ENCODE data around the gene CEP76. TPM values are rescaled to one million over a fixed set of nuclear protein-coding genes. Genes with fewer than 3 reads are reported as not detected.
A peak's percentile ranks its signal among the peaks of the same experiment; 100 is the strongest.

The CEP76 gene
- total RNA-seq, 1 experiment from 2014 or later = 13.5 TPM

DNA sequence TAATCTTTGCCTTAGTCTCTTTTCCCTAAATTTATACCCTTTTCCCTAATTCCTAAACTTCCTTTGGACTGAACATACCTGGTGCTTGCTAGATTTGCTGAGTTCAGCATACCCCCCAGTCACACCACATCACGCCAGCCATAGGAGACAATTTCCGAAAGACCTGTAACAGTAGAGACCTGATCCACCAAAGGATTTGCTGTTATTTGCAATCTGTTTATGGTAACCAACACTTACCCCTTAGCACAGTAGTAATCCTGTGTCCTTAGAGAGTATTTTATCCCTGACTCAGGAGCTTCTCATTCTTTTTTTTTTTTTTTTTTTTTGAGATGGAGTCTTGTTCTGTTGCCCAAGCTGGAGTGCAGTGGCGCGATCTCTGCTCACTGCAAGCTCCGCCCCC lies 8.9 kb upstream of the CEP76 start:
- no TSS peak for BruUV-seq (replicated peaks)
- Histone ChIP-seq H3K27ac (ENCODE audit: low read depth, low read length) (no peak overlapping the region), H3K9me2 (ENCODE audit: insufficient read depth) (no peaks in the 10 kb centered on the region), H3K9me3 (ENCODE audit: control insufficient read depth in 1 of 2, insufficient read depth in 1 of 2, low read depth in 1 of 2, low read length in 2 of 2) (no peaks in the 10 kb centered on the region), H3K4me2 (ENCODE audit: low read length) (no peak overlapping the region), H4K20me1 (ENCODE audit: insufficient read depth) (no peaks in the 10 kb centered on the region), H3K36me3 (ENCODE audit: control insufficient read depth in 1 of 2, insufficient read depth in 2 of 2, low read length in 2 of 2) (peaks cover 30 to 38% of the 10 kb centered on the region in 2 experiments), H3K9ac (ENCODE audit: low read length) (no peak overlapping the region), H3K27me3 (ENCODE audit: insufficient read depth, low read length) (no peaks in the 10 kb centered on the region), H3K4me3 (replicated peaks in 1 of 2; ENCODE audit: low read depth in 1 of 2, low read length in 2 of 2) (no peak overlapping the region), H3K4me1 (ENCODE audit: control insufficient read depth in 1 of 2, insufficient read depth in 2 of 2, low read length in 2 of 2) (no peaks in the 10 kb centered on the region), H3K79me2 (ENCODE audit: insufficient read depth, low read length) (peaks cover 27% of the 10 kb centered on the region), H2AFZ (ENCODE audit: low read depth, low read length, poor library complexity, severe bottlenecking) (no peak overlapping the region)
- TF ChIP-seq SP1 (IDR thresholded peaks at IDR 0.05; ENCODE audit: low read depth) = no peak
- TF ChIP-seq, protein P1, sequence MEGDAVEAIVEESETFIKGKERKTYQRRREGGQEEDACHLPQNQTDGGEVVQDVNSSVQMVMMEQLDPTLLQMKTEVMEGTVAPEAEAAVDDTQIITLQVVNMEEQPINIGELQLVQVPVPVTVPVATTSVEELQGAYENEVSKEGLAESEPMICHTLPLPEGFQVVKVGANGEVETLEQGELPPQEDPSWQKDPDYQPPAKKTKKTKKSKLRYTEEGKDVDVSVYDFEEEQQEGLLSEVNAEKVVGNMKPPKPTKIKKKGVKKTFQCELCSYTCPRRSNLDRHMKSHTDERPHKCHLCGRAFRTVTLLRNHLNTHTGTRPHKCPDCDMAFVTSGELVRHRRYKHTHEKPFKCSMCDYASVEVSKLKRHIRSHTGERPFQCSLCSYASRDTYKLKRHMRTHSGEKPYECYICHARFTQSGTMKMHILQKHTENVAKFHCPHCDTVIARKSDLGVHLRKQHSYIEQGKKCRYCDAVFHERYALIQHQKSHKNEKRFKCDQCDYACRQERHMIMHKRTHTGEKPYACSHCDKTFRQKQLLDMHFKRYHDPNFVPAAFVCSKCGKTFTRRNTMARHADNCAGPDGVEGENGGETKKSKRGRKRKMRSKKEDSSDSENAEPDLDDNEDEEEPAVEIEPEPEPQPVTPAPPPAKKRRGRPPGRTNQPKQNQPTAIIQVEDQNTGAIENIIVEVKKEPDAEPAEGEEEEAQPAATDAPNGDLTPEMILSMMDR (IDR thresholded peaks at IDR 0.05 in 2 of 3, conservative IDR thresholded peaks at IDR 0.05 in 1 of 3; ENCODE audit: borderline replicate concordance in 1 of 3, insufficient read depth in 1 of 3, low read depth in 2 of 3, low read length in 2 of 3) = no peak
- ChIA-PET CTCF (no interaction called here), POLR2A (interaction anchor here (0.6 kb wide), 1 partner anchor 154 kb away, joined by 3 read pairs; no protein-coding TSS in a partner anchor), RAD21 (ENCODE audit: low non-redundant PET in 1 of 2, low total read pairs in 2 of 2, uncharacterized antibody in 2 of 2, unreplicated experiment in 2 of 2) (no interaction called here)
- intact Hi-C loops (cut with micrococcal nuclease) = no loop called here
- no peak for ATAC-seq
- no peak for DNase-seq (ENCODE audit: low read depth, low spot score)

DNA sequence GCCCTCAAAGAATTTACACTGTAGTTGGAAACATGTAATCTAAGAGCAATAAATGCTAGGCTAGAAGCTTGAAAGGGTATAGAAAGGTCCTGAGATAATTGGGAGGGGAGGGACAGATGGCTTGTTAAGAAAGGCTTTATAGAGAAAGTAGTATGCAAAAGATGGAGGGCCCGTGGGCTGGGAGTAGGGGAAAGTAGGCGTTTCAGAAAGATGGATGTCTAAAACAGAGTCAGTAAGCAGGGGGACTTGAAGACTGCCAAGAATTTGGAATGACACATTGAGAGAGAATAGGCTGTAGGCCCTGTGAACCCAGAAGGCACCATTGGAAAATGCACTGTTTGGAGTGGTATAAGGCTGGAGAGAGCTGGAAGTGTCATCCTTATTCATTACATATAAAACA lies 1.1 kb upstream of the CEP76 start:
- CTCF ChIA-PET = no interaction called here
- Histone ChIP-seq H3K4me3 (replicated peaks in 1 of 2; ENCODE audit: low read depth in 1 of 2, low read length in 2 of 2) (peak overlapping the region; percentile 90 to 98), H3K36me3 (ENCODE audit: control insufficient read depth in 1 of 2, insufficient read depth in 2 of 2, low read length in 2 of 2) (peaks cover 14 to 27% of the 10 kb centered on the region in 2 experiments), H3K9ac (ENCODE audit: low read length) (peak overlapping the region; percentile 95), H3K9me3 (ENCODE audit: control insufficient read depth in 1 of 2, insufficient read depth in 1 of 2, low read depth in 1 of 2, low read length in 2 of 2) (no peaks in the 10 kb centered on the region), H3K27me3 (ENCODE audit: insufficient read depth, low read length) (no peaks in the 10 kb centered on the region), H3K9me2 (ENCODE audit: insufficient read depth) (no peaks in the 10 kb centered on the region), H4K20me1 (ENCODE audit: insufficient read depth) (no peaks in the 10 kb centered on the region), H3K27ac (ENCODE audit: low read depth, low read length) (peak overlapping the region; percentile 95; the same call in 1 of the 2 replicates), H2AFZ (ENCODE audit: low read depth, low read length, poor library complexity, severe bottlenecking) (no peak overlapping the region), H3K79me2 (ENCODE audit: insufficient read depth, low read length) (peaks cover 86% of the 10 kb centered on the region), H3K4me2 (ENCODE audit: low read length) (peak overlapping the region; percentile 86), H3K4me1 (ENCODE audit: control insufficient read depth in 1 of 2, insufficient read depth in 2 of 2, low read length in 2 of 2) (peaks cover 8 to 24% of the 10 kb centered on the region in 2 experiments; a peak in 3 of 4 replicates)
- DNase-seq (ENCODE audit: low read depth, low spot score) (no peak), ATAC-seq (no peak)
- BruUV-seq (replicated peaks) = TSS peak; percentile 77
- intact Hi-C loops (cut with micrococcal nuclease) = no loop called here
- RAD21 ChIA-PET (ENCODE audit: low non-redundant PET in 1 of 2, low total read pairs in 2 of 2, uncharacterized antibody in 2 of 2, unreplicated experiment in 2 of 2) = no interaction called here
- POLR2A ChIA-PET = no interaction called here
- TF ChIP-seq, protein P2, sequence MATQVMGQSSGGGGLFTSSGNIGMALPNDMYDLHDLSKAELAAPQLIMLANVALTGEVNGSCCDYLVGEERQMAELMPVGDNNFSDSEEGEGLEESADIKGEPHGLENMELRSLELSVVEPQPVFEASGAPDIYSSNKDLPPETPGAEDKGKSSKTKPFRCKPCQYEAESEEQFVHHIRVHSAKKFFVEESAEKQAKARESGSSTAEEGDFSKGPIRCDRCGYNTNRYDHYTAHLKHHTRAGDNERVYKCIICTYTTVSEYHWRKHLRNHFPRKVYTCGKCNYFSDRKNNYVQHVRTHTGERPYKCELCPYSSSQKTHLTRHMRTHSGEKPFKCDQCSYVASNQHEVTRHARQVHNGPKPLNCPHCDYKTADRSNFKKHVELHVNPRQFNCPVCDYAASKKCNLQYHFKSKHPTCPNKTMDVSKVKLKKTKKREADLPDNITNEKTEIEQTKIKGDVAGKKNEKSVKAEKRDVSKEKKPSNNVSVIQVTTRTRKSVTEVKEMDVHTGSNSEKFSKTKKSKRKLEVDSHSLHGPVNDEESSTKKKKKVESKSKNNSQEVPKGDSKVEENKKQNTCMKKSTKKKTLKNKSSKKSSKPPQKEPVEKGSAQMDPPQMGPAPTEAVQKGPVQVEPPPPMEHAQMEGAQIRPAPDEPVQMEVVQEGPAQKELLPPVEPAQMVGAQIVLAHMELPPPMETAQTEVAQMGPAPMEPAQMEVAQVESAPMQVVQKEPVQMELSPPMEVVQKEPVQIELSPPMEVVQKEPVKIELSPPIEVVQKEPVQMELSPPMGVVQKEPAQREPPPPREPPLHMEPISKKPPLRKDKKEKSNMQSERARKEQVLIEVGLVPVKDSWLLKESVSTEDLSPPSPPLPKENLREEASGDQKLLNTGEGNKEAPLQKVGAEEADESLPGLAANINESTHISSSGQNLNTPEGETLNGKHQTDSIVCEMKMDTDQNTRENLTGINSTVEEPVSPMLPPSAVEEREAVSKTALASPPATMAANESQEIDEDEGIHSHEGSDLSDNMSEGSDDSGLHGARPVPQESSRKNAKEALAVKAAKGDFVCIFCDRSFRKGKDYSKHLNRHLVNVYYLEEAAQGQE (IDR thresholded peaks at IDR 0.05; ENCODE audit: low read depth) = no peak
- TF ChIP-seq SRF (IDR thresholded peaks at IDR 0.05; ENCODE audit: low read depth) (no peak), JUND (IDR thresholded peaks at IDR 0.05) (no peak), ZFX (IDR thresholded peaks at IDR 0.05) (no peak), EZH2phosphoT487 (IDR thresholded peaks at IDR 0.05; ENCODE audit: borderline replicate concordance) (no peak), TCF7L2 (IDR thresholded peaks at IDR 0.05; ENCODE audit: borderline replicate concordance, extremely low read depth, insufficient read depth, insufficient read length) (no peak), EGR1 (IDR thresholded peaks at IDR 0.05; ENCODE audit: low read depth) (no peak), CBX3 (IDR thresholded peaks at IDR 0.05; ENCODE audit: low read depth) (no peak), ELF1 (IDR thresholded peaks at IDR 0.05; ENCODE audit: borderline replicate concordance, low read depth) (no peak)
- TF ChIP-seq, protein P3, sequence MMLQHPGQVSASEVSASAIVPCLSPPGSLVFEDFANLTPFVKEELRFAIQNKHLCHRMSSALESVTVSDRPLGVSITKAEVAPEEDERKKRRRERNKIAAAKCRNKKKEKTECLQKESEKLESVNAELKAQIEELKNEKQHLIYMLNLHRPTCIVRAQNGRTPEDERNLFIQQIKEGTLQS (IDR thresholded peaks at IDR 0.05) = no peak
- TF ChIP-seq, protein P4, sequence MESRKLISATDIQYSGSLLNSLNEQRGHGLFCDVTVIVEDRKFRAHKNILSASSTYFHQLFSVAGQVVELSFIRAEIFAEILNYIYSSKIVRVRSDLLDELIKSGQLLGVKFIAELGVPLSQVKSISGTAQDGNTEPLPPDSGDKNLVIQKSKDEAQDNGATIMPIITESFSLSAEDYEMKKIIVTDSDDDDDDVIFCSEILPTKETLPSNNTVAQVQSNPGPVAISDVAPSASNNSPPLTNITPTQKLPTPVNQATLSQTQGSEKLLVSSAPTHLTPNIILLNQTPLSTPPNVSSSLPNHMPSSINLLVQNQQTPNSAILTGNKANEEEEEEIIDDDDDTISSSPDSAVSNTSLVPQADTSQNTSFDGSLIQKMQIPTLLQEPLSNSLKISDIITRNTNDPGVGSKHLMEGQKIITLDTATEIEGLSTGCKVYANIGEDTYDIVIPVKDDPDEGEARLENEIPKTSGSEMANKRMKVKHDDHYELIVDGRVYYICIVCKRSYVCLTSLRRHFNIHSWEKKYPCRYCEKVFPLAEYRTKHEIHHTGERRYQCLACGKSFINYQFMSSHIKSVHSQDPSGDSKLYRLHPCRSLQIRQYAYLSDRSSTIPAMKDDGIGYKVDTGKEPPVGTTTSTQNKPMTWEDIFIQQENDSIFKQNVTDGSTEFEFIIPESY (IDR thresholded peaks at IDR 0.05; ENCODE audit: extremely low read depth, insufficient replicate concordance, low read length) = no peak
